Muscle layer of duodenum (tissue), 2 donors: Measurements from ENCODE around the gene G3BP2.
"Not testable (repeated sequence)": the region's sequence is repeated elsewhere in the genome, so short reads cannot be mapped to it uniquely, and the experiment has no call there.

Experiments
- H3K27ac ChIP-seq: one replicate; pipeline ENCODE4 v1.7.0; 2013; ENCODE audit warnings: mild to moderate bottlenecking, low read length
- H3K27me3 ChIP-seq: one replicate; pipeline ENCODE4 v1.7.0; 2013; ENCODE audit warnings: low read depth, mild to moderate bottlenecking, control low read depth, low read length
- H3K36me3 ChIP-seq, 2 donors: one replicate each; pipeline ENCODE4 v1.7.0; 2013; ENCODE audit warnings: low read length in 2 of 2, control low read depth in 1 of 2, mild to moderate bottlenecking in 1 of 2; ENCODE audit not compliant: insufficient read depth in 2 of 2, control insufficient read depth in 1 of 2
- H3K4me1 ChIP-seq, 2 donors: one replicate each; pipeline ENCODE4 v1.7.0; 2013; ENCODE audit warnings: low read length in 2 of 2, mild to moderate bottlenecking in 2 of 2, control low read depth in 1 of 2, moderate library complexity in 1 of 2; ENCODE audit not compliant: insufficient read depth in 2 of 2, control insufficient read depth in 1 of 2
- H3K4me3 ChIP-seq, 2 donors: one replicate each; pipeline ENCODE4 v1.7.0; 2013; ENCODE audit warnings: low read length in 2 of 2, low read depth in 1 of 2, mild to moderate bottlenecking in 1 of 2
- H3K9me3 ChIP-seq, 2 donors: one replicate each; pipeline ENCODE4 v1.7.0; 2013; ENCODE audit warnings: low read length in 2 of 2, control low read depth in 1 of 2, mild to moderate bottlenecking in 1 of 2; ENCODE audit not compliant: control insufficient read depth in 1 of 2
- donor health status: healthy.

G3BP2 gene

DNA sequence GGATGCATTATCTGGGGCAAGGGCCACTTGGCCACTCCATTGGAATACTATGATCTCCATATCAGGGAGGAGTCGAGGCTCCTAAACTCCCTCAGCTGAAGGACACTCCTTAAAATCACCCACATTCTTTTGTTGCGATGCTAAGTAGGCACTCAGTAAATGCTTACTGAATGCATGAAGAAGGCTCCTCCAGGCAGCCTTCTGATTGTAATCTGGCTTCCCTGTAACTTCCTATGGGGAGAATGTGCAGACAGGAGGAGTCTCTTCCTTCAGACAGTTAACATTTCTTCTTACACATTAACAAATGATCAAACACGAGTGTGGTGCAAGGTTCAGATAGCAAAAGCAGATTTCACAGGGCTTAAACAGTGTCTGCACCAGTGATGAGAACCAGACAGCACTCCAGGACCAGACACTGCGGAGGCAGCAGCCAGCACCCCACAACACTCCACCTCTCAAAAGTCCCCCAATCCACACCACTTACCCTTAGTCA lies 29.8 kb upstream of the G3BP2 start:
- H3K9me3 ChIP-seq, result no peaks in the 10 kb centered on the region
- peaks cover 0 to 4% of the 10 kb centered on the region in 2 donors for H3K4me1 ChIP-seq
- no peak overlapping the region for H3K27ac ChIP-seq
- no peaks in the 10 kb centered on the region for H3K27me3 ChIP-seq
- no peaks in the 10 kb centered on the region for H3K36me3 ChIP-seq
- H3K4me3 ChIP-seq, result no peak overlapping the region

DNA sequence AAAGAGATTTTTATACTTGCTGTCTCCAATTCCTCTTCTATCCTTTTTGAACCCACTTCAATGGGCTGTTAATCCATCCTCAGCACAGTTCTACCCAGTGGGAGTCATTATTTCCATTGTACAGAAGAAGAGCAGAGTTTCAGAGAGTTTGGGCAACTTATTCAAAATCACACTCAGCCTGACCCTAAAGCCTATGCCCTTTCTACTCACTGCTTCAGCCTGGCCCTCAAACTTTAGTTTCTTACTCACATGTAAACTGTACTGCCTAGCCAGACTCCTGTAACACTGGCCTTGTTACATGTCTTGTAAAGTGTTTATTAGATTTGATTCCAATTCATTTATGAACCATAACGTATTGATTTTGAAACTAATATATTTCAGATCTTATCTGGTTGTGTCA lies 26.1 kb upstream of the G3BP2 start:
- Histone ChIP-seq H3K27ac (no peak overlapping the region), H3K9me3 (no peaks in the 10 kb centered on the region), H3K36me3 (no peaks in the 10 kb centered on the region), H3K4me3 (no peak overlapping the region), H3K27me3 (no peaks in the 10 kb centered on the region), H3K4me1 (peaks cover 0 to 17% of the 10 kb centered on the region in 2 donors)

DNA sequence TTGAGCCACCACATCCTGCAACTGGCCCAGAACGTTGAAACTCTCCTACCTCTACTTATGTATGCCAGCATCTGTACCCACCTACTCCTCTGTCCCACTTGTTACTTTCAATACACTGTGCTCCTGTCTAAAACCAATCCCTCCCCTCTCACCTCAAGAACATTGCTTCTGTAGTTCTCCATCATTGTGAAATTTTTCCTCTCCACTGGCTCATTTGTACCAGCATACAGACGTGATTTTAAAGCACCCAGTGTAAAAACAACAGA lies 25.7 kb upstream of the G3BP2 start:
- H3K4me1 ChIP-seq, result peaks cover 0 to 17% of the 10 kb centered on the region in 2 donors
- no peak overlapping the region for H3K4me3 ChIP-seq
- no peak overlapping the region for H3K27ac ChIP-seq
- H3K9me3 ChIP-seq, result no peaks in the 10 kb centered on the region
- H3K27me3 ChIP-seq, result no peaks in the 10 kb centered on the region
- H3K36me3 ChIP-seq, result no peaks in the 10 kb centered on the region

DNA sequence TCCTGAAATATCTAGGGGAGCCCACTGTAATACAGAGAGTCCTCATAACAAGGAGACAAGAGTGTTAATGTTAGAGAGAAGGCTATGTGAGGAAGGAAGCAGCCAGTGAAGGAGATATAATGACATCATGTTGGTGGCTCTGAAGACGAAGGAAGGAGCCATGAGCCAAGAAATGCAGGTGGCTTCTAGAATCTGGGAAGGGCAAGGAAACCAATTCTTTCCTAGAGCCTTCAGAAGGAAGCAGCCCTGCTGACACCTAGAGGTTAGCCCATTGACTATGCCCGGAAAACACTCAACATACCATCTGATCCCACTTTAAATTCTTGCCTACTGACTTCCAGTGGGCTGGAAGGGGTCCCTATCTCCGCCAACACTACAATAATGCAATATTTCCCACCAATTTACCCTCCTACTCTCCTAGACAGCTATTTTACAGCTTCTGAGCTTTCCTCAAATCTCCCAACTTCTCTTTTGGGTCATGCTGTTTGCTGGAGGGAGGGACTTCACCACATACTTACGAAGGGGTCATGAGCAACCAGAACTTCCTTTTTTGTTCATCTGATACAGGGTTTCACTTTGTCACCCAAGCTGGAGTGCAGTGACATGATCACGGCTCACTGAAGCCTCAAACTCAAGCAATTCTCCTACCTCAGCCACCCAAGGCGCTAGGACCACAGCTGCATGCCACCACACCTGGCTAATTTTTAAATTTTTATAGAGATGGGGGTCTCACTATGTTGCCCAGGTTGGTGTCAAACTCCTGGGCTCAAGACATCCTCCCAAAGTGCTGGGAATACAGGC lies 25.2 kb upstream of the G3BP2 start:
- Histone ChIP-seq H3K27me3 (no peaks in the 10 kb centered on the region), H3K36me3 (no peaks in the 10 kb centered on the region), H3K4me1 (peaks cover 0 to 17% of the 10 kb centered on the region in 2 donors), H3K4me3 (no peak overlapping the region), H3K27ac (peak overlapping the region; percentile 49), H3K9me3 (no peaks in the 10 kb centered on the region)

DNA sequence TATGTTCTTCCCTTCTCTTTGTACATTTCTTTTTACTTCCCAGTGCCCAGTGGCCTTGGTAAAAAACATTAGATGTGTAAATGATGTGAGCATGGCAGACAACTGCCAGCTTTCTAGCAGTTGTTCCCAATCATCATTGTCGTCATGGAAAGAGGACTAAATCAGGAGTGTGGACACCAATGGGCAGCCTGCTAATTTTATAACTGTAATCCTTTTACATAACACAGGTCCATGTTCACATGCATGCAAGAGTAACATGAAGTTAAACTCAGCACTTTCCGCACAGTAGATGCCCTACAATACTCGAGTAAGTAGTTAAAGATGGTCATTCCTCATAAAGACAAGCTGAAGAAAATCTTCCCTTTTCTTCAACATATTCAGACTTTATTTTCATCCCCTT lies 23.4 kb upstream of the G3BP2 start:
- Histone ChIP-seq H3K36me3 (no peaks in the 10 kb centered on the region), H3K27ac (no peak overlapping the region), H3K4me3 (no peak overlapping the region), H3K27me3 (no peaks in the 10 kb centered on the region), H3K9me3 (no peaks in the 10 kb centered on the region), H3K4me1 (peaks cover 0 to 12% of the 10 kb centered on the region in 2 donors)

DNA sequence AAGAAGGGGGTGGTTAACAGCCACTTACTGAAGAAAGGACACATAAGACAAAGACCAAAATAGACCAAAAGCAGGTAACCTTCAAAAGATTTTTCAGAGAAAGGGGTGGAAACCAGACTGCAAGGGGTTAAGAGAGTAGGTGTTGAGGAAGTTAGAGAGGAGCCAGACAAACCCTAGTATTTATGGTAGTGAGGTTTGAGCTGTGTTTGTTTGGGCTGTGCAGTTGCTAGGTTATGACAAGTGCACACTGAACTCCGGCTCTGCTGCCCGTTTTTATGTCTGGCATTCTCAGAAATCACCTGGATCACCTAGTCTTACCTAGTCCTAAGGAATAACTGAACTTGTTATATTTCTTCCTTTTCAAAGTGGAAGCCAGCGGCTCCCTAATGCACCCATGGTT lies 22.9 kb upstream of the G3BP2 start:
- Histone ChIP-seq H3K4me3 (no peak overlapping the region), H3K9me3 (no peaks in the 10 kb centered on the region), H3K36me3 (no peaks in the 10 kb centered on the region), H3K27me3 (no peaks in the 10 kb centered on the region), H3K4me1 (peaks cover 0 to 12% of the 10 kb centered on the region in 2 donors), H3K27ac (no peak overlapping the region)

DNA sequence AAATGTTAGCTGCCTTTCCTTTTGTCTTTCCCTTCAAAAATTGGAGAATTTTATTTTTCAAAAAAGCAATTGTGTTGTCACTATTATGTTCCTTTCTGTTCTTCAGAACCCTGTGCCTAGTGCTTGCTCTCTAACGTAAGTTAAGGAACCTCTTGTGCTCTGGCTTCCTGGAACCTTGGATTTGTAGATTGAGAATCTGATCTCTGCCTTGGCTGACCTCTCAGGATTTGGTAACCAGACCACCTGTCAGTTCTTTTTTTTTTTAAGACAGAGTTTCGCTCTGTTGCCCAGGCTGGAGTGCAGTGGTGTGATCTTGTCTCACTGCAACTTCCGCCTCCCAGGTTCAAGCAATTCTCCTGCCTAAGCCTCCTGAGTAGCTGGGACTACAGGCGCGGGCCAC lies 18.9 kb upstream of the G3BP2 start:
- H3K4me3 ChIP-seq, H3K36me3 ChIP-seq, H3K27me3 ChIP-seq, H3K9me3 ChIP-seq, H3K27ac ChIP-seq: not testable (repeated sequence)
- H3K4me1 ChIP-seq, result peaks cover 0 to 12% of the 10 kb centered on the region in 2 donors

DNA sequence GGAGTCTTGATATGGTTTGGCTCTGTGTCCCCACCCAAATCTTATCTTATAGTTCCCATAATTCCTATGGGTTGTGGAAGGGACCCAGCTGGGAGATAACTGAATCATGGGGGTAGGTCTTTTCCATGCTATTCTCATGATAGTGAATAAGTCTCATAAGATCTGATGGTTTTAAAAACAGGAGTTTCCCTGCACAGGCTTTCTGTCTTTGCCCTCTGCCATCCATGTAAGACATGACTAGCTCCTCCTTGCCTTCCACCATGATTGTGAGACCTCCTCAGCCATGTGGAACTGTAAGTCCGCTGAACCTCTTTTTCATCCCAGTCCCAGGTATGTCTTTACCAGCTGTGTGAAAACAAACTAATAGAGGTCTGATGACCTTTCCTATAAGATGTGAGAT lies 13.9 kb upstream of the G3BP2 start:
- H3K4me3 ChIP-seq, H3K4me1 ChIP-seq, H3K36me3 ChIP-seq, H3K27me3 ChIP-seq, H3K27ac ChIP-seq, H3K9me3 ChIP-seq: not testable (repeated sequence)

DNA sequence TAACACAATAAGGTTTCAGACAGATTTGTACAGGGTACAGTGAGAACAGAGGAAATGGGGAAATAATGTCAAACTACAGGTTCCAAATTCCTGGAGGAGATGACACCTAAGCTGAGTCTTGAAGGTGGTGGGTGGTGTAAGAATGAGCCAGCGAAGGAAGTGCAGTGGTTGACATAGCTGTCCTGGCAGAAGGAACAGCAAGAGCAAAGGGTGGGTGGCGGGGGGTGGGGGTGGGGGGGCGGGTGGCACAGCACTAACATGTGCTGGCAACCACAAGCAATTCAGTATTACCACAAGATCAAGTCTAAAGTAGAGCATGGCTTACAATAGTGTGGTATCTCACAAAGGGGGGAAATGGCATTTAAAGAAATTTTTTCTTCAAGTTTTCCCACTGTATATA lies 13.1 kb upstream of the G3BP2 start:
- Histone ChIP-seq H3K4me3 (no peak overlapping the region), H3K36me3 (no peaks in the 10 kb centered on the region), H3K27me3 (no peaks in the 10 kb centered on the region), H3K27ac (no peak overlapping the region), H3K4me1 (no peaks in the 10 kb centered on the region), H3K9me3 (no peaks in the 10 kb centered on the region)

DNA sequence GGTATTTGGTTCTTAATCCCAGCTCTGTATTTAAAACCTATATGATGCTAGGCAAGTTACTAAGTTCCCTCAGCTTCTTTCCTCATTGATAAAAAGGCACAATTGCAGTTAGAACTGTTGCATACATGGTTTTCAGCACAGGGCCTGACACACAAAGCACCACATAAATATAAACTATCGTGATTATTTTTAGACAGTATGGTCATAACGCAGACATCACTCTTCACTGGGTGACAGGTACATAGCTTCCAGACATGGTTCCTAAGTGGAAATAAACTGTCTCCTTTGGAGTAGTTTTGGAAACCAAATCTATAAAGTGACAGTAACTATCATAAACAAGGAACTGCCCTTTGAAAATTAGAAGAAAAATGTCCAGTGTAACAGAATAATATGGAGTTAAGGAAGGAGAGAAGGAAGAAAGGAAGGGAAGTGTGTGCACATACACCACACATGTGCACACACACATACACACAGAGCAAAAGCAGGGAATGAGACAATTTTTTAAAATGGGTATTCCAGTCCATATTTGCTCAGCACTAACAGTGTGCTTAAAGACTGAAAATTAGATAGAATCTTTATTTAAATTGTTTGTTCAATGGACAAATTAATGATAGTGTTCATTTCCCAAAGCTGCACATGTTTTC lies 12.5 kb upstream of the G3BP2 start:
- H3K27me3 ChIP-seq, result no peaks in the 10 kb centered on the region
- no peaks in the 10 kb centered on the region for H3K36me3 ChIP-seq
- no peak overlapping the region for H3K27ac ChIP-seq
- H3K4me3 ChIP-seq, result no peak overlapping the region
- H3K4me1 ChIP-seq, result no peaks in the 10 kb centered on the region
- H3K9me3 ChIP-seq, result no peaks in the 10 kb centered on the region

DNA sequence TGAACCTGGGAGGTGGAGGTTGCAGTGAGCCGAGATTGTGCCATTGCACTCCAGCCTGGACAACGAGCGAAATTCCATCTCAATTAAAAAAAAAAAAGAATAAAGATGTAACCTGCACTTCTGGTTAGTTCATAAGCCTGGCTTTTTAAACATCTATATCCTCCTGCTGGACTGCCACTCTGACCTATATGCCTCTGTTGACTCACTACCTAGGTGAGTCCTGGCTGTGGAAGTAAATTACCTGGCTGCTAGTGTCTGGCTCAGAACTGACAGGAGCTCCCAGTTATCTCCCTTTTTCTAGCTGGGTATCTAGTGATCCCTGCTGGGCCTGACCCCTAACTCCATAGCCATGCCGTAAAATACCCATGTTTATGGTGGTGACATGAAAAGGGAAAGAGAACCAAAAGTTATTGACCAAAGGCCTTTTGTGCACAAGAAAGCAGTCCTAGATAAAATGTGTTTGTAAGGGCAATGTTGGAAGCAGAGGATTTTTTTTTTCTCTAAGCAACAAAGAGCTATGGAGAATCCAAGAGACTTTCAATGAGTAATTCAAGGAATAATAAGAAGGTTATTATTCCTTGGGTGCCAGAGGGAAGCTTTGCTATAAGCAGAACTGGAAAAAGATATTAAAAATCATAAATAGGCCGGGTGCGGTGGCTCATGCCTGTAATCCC lies 10.4 kb upstream of the G3BP2 start:
- no peaks in the 10 kb centered on the region for H3K4me1 ChIP-seq
- H3K27me3 ChIP-seq, result no peaks in the 10 kb centered on the region
- no peak overlapping the region for H3K4me3 ChIP-seq
- H3K27ac ChIP-seq, result no peak overlapping the region
- no peaks in the 10 kb centered on the region for H3K9me3 ChIP-seq
- H3K36me3 ChIP-seq, result no peaks in the 10 kb centered on the region
